ENCODE measurements around the gene PCDH8.
"Not testable (repeated sequence)": the region's sequence is repeated elsewhere in the genome, so short reads cannot be mapped to it uniquely, and the experiment has no call there.

GRCh38 chr13:52817886-52818285 is 30.6 kb downstream of the PCDH8 start:
- TF ChIP-seq POLR2AphosphoS5 (IDR thresholded peaks at IDR 0.05; ENCODE audit: borderline replicate concordance, low read depth, low read length); EZH2 (IDR thresholded peaks at IDR 0.05): not testable (repeated sequence)
